NCI-H2107 (cell line): ENCODE results near the gene ZC3H18.
"Not testable (repeated sequence)": the region's sequence is repeated elsewhere in the genome, so short reads cannot be mapped to it uniquely, and the experiment has no call there.

Experiments
- DNase-seq: peaks from one replicate; lab custom pipeline; 2025; lab: John Stamatoyannopoulos, UW

ZC3H18 gene

GRCh38 chr16:88654363-88655052 lies 84.3 kb downstream of the ZC3H18 start:
- no peak for DNase-seq

- no peak for DNase-seq
Measured at GRCh38 chr16:88655053-88655732, 85.0 kb downstream of the ZC3H18 start.

- DNase-seq: no peak
Measured at GRCh38 chr16:88655733-88656281, 85.6 kb downstream of the ZC3H18 start.

GRCh38 chr16:88656291-88656980 lies 86.2 kb downstream of the ZC3H18 start:
- DNase-seq: no peak

- DNase-seq: no peak
Measured at GRCh38 chr16:88657371-88657770, 87.2 kb downstream of the ZC3H18 start.

- no peak for DNase-seq
Measured at GRCh38 chr16:88658714-88659113, 88.5 kb downstream of the ZC3H18 start.

- no peak for DNase-seq
Measured at GRCh38 chr16:88659160-88659559, 89.0 kb downstream of the ZC3H18 start.

- no peak for DNase-seq
Measured at GRCh38 chr16:88661468-88661867, 91.3 kb downstream of the ZC3H18 start.

GRCh38 chr16:88662222-88662842 lies 92.1 kb downstream of the ZC3H18 start:
- DNase-seq: no peak

GRCh38 chr16:88662843-88663606 lies 92.8 kb downstream of the ZC3H18 start, which contains the start of gene MVD:
MVD (minus strand) TSS chr16:88663091; CDS start chr16:88663080, 11 bp downstream.
- peak; percentile 88 for DNase-seq

- DNase-seq: no peak
Measured at GRCh38 chr16:88665148-88665547, 94.9 kb downstream of the ZC3H18 start.

- no peak for DNase-seq
Measured at GRCh38 chr16:88665570-88665969, 95.4 kb downstream of the ZC3H18 start.

GRCh38 chr16:88667461-88667860 lies 97.3 kb downstream of the ZC3H18 start:
- DNase-seq: no peak

- not testable (repeated sequence) for DNase-seq
Measured at GRCh38 chr16:88669493-88669892, 99.3 kb downstream of the ZC3H18 start.

- no peak for DNase-seq
Measured at GRCh38 chr16:88669980-88670379, 99.8 kb downstream of the ZC3H18 start.

GRCh38 chr16:88671806-88672205 lies 101.6 kb downstream of the ZC3H18 start:
- DNase-seq: no peak

- no peak for DNase-seq
Measured at GRCh38 chr16:88672776-88673175, 102.6 kb downstream of the ZC3H18 start.

GRCh38 chr16:88673716-88674379 lies 103.6 kb downstream of the ZC3H18 start:
- DNase-seq: no peak

- no peak for DNase-seq
Measured at GRCh38 chr16:88676502-88677242, 106.5 kb downstream of the ZC3H18 start.

- no peak for DNase-seq
Measured at GRCh38 chr16:88677721-88678120, 107.5 kb downstream of the ZC3H18 start.
